Colonic mucosa (tissue), 4 donors: ENCODE data around the gene KYNU. TPM values are rescaled to one million over a fixed set of nuclear protein-coding genes. Genes with fewer than 3 reads are reported as not detected.

Experiments used
- DNase-seq: peaks from one replicate; pipeline ENCODE4 v3.0.0-alpha.2; 2020
- H3K27ac ChIP-seq: fragments of 200-600 bp; one replicate; pipeline ENCODE4 v1.8.0; 2021
- H3K27me3 ChIP-seq: fragments of 200-600 bp; one replicate; pipeline ENCODE4 v1.8.0; 2021
- H3K36me3 ChIP-seq: fragments of 200-600 bp; one replicate; pipeline ENCODE4 v1.8.0; 2021
- H3K4me1 ChIP-seq: fragments of 200-600 bp; one replicate; pipeline ENCODE4 v1.8.0; 2021; ENCODE audit warnings: mild to moderate bottlenecking
- H3K4me3 ChIP-seq: fragments of 200-600 bp; one replicate; pipeline ENCODE4 v1.8.0; 2021
- H3K9ac ChIP-seq, 2 donors: one replicate each; pipeline ENCODE4 v1.7.0; 2013; ENCODE audit warnings: control low read depth in 2 of 2, low read depth in 2 of 2, low read length in 2 of 2
- H3K9me3 ChIP-seq: fragments of 200-600 bp; one replicate; pipeline ENCODE4 v1.8.0; 2021
- CTCF ChIP-seq: fragments of 200-600 bp; IDR thresholded peaks from one replicate; pipeline ENCODE4 v1.8.0; 2022; ENCODE audit warnings: antibody characterized with exemption, mild to moderate bottlenecking
- intact Hi-C: fragments of 100-400 bp; cut with DNase I; formaldehyde crosslinking; loops from one replicate; pipeline ENCODE4 v1.14.1; 2022
- total RNA-seq, 2 donors: library from RNA; stranded (reverse); fragmentation: NEBNext Ultra II Directional in 1 of 2; extraction: Animal tissue kit (Norgen Biotek cat#: 25700) in 1 of 2; gene quantifications; one replicate each; pipeline ENCODE4 v1.2.1, GENCODE V29; 2021
- donor health status: healthy.
- donor health status: DM: no; HTN: no; CAD: no.
- donor health status: DM: no; HTN: no; CAD: no.

The KYNU gene
- total RNA-seq, 2 donors from 2014 or later, result 0.64 to 2.8 TPM

- Histone ChIP-seq H3K27ac (no peak overlapping the region), H3K36me3 (no peaks in the 10 kb centered on the region), H3K4me1 (no peaks in the 10 kb centered on the region), H3K9me3 (no peaks in the 10 kb centered on the region), H3K27me3 (no peaks in the 10 kb centered on the region), H3K4me3 (no peak overlapping the region), H3K9ac (no peak overlapping the region)
- intact Hi-C loops, result no loop called here
- no peak for TF ChIP-seq CTCF
- no peak for DNase-seq
Measured at GRCh38 chr2:142951190-142952007, 73.9 kb downstream of the KYNU start.

- no peak overlapping the region for H3K4me3 ChIP-seq
- no peaks in the 10 kb centered on the region for H3K4me1 ChIP-seq
- TF ChIP-seq CTCF, result no peak
- no peaks in the 10 kb centered on the region for H3K9me3 ChIP-seq
- no peaks in the 10 kb centered on the region for H3K27me3 ChIP-seq
- H3K9ac ChIP-seq, result no peak overlapping the region
- no peaks in the 10 kb centered on the region for H3K36me3 ChIP-seq
- intact Hi-C loops, result no loop called here
- no peak overlapping the region for H3K27ac ChIP-seq
- DNase-seq, result no peak
Measured at GRCh38 chr2:142952018-142952417, 74.6 kb downstream of the KYNU start.

GRCh38 chr2:142952793-142953494, 75.5 kb downstream of the KYNU start:
- H3K27ac ChIP-seq, result no peak overlapping the region
- H3K27me3 ChIP-seq, result no peaks in the 10 kb centered on the region
- no peaks in the 10 kb centered on the region for H3K9me3 ChIP-seq
- no peak overlapping the region for H3K9ac ChIP-seq
- DNase-seq, result no peak
- no peak overlapping the region for H3K4me3 ChIP-seq
- no peaks in the 10 kb centered on the region for H3K4me1 ChIP-seq
- TF ChIP-seq CTCF, result no peak
- no peaks in the 10 kb centered on the region for H3K36me3 ChIP-seq
- intact Hi-C loops, result no loop called here

GRCh38 chr2:142954493-142954892, 77.0 kb downstream of the KYNU start:
- intact Hi-C loops, result no loop called here
- Histone ChIP-seq H3K9ac (no peak overlapping the region), H3K27ac (no peak overlapping the region), H3K4me1 (no peaks in the 10 kb centered on the region), H3K27me3 (no peaks in the 10 kb centered on the region), H3K9me3 (no peaks in the 10 kb centered on the region), H3K36me3 (no peaks in the 10 kb centered on the region), H3K4me3 (no peak overlapping the region)
- no peak for DNase-seq
- no peak for TF ChIP-seq CTCF

GRCh38 chr2:142957144-142957543, 79.7 kb downstream of the KYNU start:
- intact Hi-C loops, result no loop called here
- Histone ChIP-seq H3K4me3 (no peak overlapping the region), H3K27me3 (no peaks in the 10 kb centered on the region), H3K4me1 (no peaks in the 10 kb centered on the region), H3K27ac (no peak overlapping the region), H3K9ac (no peak overlapping the region), H3K9me3 (no peaks in the 10 kb centered on the region), H3K36me3 (no peaks in the 10 kb centered on the region)
- no peak for DNase-seq
- TF ChIP-seq CTCF, result no peak
